IMR-90 (cell line): ENCODE measurements around the gene POLR2I.

Source experiments
- BHLHE40 ChIP-seq: fragments of 150-350 bp; IDR thresholded peaks from 2 replicates; pipeline ENCODE4 v1.6.1; 2016; ENCODE audit warnings: mild to moderate bottlenecking, low read depth, low read length
- CEBPB ChIP-seq: IDR thresholded peaks from 2 replicates; pipeline ENCODE4 v1.6.1; 2012; ENCODE audit warnings: low read depth, low read length, improper control_type of control experiment
- CHD1 ChIP-seq: IDR thresholded peaks from 2 replicates; pipeline ENCODE4 v1.6.1; 2012; ENCODE audit warnings: low read depth, low read length, improper control_type of control experiment
- ELK1 ChIP-seq: fragments of 150-350 bp; IDR thresholded peaks from 2 replicates; pipeline ENCODE4 v1.6.1; 2016; ENCODE audit warnings: low read depth, mild to moderate bottlenecking, low read length, moderate library complexity, borderline replicate concordance
- FOS ChIP-seq: fragments of 150-350 bp; IDR thresholded peaks from 2 replicates; pipeline ENCODE4 v1.6.1; 2016; ENCODE audit warnings: low read depth, low read length
- MAFK ChIP-seq: IDR thresholded peaks from 2 replicates; pipeline ENCODE4 v1.6.1; 2012; ENCODE audit warnings: low read depth, low read length, improper control_type of control experiment
- NFE2L2 ChIP-seq: fragments of 150-350 bp; IDR thresholded peaks from 2 replicates; pipeline ENCODE4 v1.6.1; 2016; ENCODE audit warnings: low read depth, mild to moderate bottlenecking, low read length
- POLR2A ChIP-seq: IDR thresholded peaks from 2 replicates; pipeline ENCODE4 v1.6.1; 2012; ENCODE audit warnings: mild to moderate bottlenecking, low read depth, low read length
- RAD21 ChIP-seq: IDR thresholded peaks from 2 replicates; pipeline ENCODE4 v1.6.1; 2012; ENCODE audit warnings: low read length, improper control_type of control experiment
- RFX5 ChIP-seq: IDR thresholded peaks from 2 replicates; pipeline ENCODE4 v1.8.0; 2012; ENCODE audit warnings: low read depth, mild to moderate bottlenecking, low read length, moderate library complexity
- SMC3 ChIP-seq: fragments of 150-350 bp; IDR thresholded peaks from 2 replicates; pipeline ENCODE4 v1.6.1; 2016; ENCODE audit warnings: low read depth, mild to moderate bottlenecking, antibody characterized with exemption, low read length, moderate library complexity
- USF2 ChIP-seq: fragments of 150-350 bp; IDR thresholded peaks from 2 replicates; pipeline ENCODE4 v1.6.1; 2017; ENCODE audit warnings: mild to moderate bottlenecking, antibody characterized with exemption, low read length, low read depth
- TF ChIP-seq, protein P1 (sequence below): conservative IDR thresholded peaks from 2 replicates; pipeline ENCODE4 v1.5.1; 2012; ENCODE audit warnings: mild to moderate bottlenecking, low read depth, low read length, improper control_type of control experiment

GRCh38 chr19:36125557-36125956 is 10.9 kb upstream of the POLR2I start:
- TF ChIP-seq, protein P1, sequence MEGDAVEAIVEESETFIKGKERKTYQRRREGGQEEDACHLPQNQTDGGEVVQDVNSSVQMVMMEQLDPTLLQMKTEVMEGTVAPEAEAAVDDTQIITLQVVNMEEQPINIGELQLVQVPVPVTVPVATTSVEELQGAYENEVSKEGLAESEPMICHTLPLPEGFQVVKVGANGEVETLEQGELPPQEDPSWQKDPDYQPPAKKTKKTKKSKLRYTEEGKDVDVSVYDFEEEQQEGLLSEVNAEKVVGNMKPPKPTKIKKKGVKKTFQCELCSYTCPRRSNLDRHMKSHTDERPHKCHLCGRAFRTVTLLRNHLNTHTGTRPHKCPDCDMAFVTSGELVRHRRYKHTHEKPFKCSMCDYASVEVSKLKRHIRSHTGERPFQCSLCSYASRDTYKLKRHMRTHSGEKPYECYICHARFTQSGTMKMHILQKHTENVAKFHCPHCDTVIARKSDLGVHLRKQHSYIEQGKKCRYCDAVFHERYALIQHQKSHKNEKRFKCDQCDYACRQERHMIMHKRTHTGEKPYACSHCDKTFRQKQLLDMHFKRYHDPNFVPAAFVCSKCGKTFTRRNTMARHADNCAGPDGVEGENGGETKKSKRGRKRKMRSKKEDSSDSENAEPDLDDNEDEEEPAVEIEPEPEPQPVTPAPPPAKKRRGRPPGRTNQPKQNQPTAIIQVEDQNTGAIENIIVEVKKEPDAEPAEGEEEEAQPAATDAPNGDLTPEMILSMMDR, result no peak
- TF ChIP-seq POLR2A (no peak), SMC3 (no peak), BHLHE40 (no peak), CEBPB (no peak), USF2 (no peak), CHD1 (no peak), RAD21 (no peak), ELK1 (no peak), NFE2L2 (no peak), MAFK (no peak), RFX5 (no peak), FOS (no peak)
